Hematopoietic multipotent progenitor cell treated with erythropoietin and hydrocortisone succinate and interleukin-3 and kit ligand, for 15 days (in vitro differentiated cells): ENCODE measurements around the gene KLHL10.
"Not testable (repeated sequence)": the region's sequence is repeated elsewhere in the genome, so short reads cannot be mapped to it uniquely, and the experiment has no call there.

Source experiments
- DNase-seq: peaks from one replicate; pipeline ENCODE4 v3.0.0-alpha.2; 2015; ENCODE audit warnings: low spot score

KLHL10 gene

DNA sequence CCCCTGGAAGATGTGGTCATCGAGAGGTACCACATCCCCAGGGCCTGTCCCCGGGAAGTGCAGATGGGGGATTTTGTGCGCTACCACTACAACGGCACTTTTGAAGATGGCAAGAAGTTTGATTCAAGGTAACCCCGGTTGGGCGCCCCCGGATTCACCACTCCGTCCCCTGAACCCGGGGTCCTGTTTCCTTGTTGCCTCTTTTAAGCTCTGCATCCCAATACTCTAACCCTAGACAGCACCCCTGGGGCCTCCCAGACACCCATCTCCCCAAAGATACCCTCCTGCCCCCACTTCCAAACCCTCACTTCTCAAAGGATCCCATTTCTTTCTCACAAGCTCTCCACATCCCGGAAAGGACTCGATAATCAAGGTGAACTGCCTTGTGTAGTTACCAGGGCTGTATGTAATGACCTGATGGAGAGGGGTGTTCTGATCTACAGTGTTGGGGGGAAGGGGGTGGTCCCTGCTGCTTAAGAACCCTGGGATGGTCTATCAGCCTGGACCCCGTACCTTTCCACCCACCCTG, 24.4 kb upstream of the KLHL10 start:
- no peak for DNase-seq

DNA sequence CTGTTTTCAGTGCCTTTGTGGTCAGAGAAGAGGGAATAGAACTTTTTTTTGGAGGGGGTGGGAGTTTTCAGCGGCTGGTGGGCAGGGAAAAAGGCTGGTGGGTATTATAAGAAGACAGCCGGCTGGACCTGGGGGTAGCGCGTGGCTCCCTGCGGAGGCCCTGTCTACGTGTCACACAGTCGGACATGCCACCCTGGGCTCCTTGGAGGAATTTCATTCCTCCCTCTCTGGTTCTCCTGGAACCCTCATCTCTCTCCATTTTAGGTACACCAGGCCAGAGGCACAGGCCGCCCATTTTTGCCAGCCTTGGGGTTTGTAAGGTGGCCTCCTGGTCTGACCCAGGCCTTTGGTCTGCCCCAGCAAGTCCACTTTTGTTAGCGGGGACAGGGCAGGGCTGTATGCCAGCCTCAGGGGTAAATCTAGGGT, 23.9 kb upstream of the KLHL10 start:
- no peak for DNase-seq

GRCh38 chr17:41814195-41814594, 23.4 kb upstream of the KLHL10 start:
- no peak for DNase-seq

GRCh38 chr17:41816637-41817320, 20.8 kb upstream of the KLHL10 start:
- no peak for DNase-seq

DNA sequence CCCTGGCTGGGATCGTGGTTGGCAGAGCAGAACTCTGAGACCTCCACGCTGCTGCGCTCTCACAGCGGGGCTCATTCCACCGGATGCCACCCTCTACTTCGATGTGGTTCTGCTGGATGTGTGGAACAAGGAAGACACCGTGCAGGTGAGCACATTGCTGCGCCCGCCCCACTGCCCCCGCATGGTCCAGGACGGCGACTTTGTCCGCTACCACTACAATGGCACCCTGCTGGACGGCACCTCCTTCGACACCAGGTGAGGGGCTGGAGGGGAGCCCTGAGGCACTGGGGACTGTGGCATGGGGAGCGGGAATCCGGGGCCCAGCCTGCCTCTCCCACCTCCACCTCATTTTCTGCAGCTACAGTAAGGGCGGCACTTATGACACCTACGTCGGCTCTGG, 19.6 kb upstream of the KLHL10 start:
- DNase-seq, result no peak

GRCh38 chr17:41821776-41822175, 15.8 kb upstream of the KLHL10 start:
- DNase-seq, result no peak

GRCh38 chr17:41822216-41823140, 15.1 kb upstream of the KLHL10 start:
- DNase-seq, result no peak

DNA sequence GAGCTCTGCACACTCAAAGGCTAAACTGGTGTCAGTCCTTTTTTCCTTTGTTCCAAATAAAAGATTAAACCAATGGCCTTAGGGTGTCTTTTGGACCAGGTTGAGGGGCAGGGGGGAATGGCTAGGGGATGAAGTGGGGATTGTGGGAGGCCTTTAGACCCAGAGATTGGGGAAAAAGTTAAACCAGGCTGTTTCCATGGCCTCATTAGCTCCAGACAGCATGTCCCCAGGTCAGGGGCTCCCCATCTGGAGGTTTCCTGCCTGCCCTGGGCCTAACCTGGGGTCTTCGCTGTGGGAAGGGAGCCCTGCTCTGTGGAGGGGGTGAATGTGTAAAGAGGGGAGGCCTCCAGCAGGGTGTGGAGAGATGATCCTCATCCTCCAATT, 14.5 kb upstream of the KLHL10 start:
- no peak for DNase-seq

DNA sequence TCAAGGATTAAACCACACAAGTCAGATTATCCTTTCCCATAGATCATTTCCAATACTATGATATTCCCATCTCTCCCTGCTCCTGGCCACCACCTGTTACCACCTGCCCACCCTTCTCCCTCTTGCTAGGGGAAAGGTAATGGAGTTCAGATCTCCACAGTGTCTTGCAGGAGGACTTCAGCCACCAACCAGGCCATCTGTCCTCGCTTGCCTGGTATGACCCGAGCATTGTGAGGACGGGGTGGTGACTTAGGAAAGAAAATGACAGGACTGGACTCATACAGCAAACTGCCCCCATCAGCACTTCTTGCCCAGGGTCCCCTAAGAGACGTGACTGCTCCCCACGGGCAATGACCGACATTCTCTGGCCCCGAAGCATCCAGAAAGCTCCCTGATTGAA, 14.0 kb upstream of the KLHL10 start:
- DNase-seq, result no peak

- DNase-seq, result no peak
Measured at GRCh38 chr17:41824086-41824485, 13.5 kb upstream of the KLHL10 start.

GRCh38 chr17:41825175-41825845, 12.3 kb upstream of the KLHL10 start:
- DNase-seq, result no peak

DNA sequence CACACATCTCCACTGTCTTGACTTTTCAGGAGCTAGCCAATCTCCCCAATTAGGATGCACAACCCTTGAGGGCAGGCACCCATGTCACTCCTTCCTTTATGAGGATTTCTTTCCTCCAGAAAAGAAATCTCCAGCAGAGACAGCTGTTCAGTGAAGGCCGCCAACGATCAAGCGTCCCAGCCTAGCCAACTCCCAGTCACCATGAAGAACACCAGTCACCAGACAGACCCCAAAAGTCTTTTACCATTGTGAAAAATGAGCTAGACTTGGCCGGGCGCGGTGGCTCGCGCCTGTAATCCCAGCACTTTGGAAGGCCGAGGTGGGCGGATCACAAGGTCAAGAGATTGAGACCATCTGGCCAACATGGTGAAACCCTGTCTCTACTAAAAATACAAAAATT, 7.7 kb upstream of the KLHL10 start:
- not testable (repeated sequence) for DNase-seq

DNA sequence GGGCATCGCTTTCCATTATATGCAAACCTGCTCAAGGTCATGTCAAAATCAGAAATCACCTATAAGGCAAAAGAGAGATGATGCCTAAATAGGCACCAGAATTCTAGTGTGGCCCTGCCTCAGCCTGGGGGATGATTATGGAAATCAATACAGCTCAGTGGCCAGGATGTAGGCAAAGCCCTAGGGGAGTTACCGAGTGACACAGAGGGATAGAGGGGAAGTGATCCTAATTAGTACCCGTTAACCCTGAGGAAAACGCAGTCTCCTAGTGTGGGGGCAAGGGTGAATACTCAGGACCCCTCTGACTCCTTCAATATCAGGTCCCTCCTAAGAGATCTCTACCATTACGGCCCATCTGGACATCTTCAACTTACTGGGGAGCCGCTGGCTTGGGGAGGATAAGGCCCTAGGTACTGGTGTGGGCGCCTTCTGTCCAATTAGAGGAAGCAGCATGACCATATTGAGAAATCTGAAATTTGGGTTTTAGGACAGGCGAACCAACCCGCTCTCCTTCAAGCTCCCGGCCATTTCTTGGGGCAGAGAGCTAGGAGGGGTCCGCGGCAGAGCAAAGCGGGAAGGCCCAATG, 2.3 kb upstream of the KLHL10 start:
- DNase-seq, result no peak

DNA sequence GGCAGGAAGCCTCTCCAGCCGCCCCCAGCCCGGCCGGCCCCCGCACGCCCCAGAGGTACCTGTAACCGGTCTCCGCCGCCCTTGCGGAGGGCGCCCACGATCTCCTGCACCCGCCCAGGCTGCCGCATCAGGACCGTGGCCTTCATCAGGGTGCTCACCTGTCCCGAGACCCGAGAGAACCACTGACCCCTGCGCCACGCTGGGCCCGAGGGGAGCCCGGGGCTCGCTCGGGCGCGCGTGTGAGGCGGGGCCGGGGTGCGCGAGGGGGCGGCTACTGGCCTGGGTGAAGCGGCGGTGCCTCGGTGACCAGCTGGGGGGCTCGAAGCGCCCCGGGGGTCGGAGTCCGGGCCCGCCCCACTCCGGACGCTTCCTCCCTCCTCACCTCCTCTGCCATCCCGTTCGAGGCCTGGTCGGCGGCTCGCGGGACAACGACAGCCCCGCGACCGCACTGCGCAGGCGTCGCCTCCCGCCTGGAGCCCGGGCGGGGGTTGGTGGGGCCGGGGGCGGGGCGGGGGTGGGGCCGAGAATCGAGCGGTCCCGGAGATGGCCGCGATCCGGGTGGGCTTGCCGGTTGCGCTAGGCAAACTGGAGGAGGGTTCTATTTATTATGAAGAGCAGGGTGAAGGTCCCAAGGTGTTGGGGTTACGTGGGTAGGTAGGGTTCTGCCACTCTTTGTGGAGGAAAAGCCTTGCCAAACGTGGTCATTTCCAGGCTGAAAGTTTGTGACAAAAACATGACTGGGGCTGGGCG, 1.6 kb upstream of the KLHL10 start, which contains the start of gene NT5C3B:
NT5C3B (minus strand) TSS at position 433 of the 750 bp plus-strand sequence; CDS start at position 394, 39 bp downstream.
- DNase-seq, result no peak

DNA sequence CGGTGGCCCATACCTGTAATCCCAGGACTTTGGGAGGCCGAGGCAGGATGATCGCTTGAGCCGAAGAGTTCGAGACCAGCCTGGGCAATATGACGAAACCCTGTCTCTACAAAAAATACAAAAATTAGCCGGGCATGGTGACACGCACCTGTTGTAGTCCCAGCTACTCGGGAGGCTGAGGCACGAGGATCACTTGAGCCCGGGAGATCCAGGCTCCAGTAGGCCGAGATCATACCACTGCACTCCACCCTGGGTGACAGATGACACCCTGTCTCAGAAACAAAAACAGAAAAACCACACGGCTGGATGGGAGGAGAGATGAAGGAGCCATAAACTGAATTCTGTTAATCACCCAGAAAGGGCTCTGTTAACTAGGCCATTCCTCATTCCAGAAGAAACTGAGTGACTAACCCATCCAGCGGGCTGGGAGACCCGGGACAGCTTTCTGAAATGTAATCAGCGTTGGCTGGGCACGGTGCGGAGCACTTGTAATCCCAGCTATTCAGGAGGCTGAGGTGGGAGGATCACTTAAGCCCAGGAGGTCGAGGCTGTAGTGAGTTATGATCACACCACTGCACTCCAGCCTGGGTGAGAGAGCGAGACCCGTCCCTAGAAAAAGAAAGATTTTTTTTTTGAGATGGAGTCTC, 952 bp upstream of the KLHL10 start:
- no peak for DNase-seq

DNA sequence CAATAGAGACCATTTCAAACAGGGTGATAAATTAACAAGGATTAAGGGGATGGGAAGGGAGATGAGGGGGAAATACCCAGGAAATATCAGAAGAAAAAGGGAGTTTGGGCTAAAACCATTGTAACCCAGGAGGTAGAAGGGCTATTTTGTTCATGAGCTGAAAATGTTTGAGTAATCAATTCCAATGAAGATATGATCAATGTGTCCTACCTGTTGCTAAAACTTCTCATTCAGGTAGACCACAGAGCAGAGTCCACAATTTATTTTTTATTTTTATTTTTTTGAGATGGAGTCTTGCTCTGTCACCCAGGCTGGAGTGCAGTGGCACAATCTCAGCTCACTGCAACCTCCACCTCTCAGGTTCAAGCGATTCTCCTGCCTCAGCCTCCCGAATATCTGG, 1.8 kb downstream of the KLHL10 start:
- DNase-seq, result not testable (repeated sequence)

GRCh38 chr17:41840781-41841180, 3.2 kb downstream of the KLHL10 start:
- not testable (repeated sequence) for DNase-seq

DNA sequence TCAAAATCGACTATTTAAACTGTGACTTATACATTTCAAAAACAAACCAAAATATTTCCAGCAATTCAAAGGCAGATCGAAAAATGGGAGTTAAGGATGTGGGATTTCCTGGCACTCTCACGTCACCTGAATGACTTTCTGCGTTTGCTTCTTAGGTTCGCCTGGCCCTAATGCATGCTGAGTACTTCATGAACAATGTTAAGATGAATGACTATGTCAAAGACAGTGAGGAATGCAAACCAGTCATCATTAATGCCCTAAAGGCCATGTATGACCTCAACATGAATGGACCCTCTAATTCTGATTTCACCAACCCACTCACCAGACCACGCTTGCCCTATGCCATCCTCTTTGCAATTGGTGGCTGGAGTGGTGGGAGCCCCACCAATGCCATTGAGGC, 7.3 kb downstream of the KLHL10 start:
- DNase-seq, result no peak

GRCh38 chr17:41848788-41849187, 11.2 kb downstream of the KLHL10 start:
- no peak for DNase-seq

DNA sequence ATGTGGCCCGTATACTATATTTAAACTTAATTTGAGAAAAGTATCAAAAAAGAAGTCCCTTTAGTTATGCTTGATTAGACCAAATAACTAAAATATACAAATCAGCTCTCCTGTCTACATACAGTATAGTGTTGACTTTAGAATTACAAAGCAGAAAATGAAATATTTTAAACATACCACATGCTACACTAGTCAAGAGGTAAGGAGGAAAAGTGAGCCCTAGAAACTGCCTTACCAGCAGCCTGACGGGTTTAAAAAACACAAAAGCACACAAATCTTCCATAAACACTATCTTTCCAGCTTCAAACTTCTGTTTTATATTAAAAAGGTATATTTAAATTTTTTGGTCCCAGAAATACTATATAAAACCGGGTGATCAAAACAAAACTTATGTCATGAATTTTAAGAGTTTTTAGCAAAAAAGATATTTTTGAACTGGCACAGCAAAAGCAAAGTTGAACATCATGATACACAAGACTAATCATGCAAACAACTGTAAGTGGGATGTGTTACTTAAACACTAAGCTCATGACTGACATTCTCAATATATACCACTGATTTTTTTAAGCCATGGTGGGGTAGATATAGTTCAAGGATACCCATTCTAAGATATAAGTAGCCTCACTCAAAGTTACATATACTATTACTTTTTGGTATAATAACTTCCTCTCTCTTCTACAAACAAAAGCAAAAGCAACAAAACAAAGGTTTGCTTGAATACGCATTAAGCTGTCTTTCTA, 11.8 kb downstream of the KLHL10 start:
- no peak for DNase-seq
